Measurements from ENCODE around the gene IDH3G.
"Not testable (repeated sequence)": the region's sequence is repeated elsewhere in the genome, so short reads cannot be mapped to it uniquely, and the experiment has no call there.

The IDH3G gene

DNA sequence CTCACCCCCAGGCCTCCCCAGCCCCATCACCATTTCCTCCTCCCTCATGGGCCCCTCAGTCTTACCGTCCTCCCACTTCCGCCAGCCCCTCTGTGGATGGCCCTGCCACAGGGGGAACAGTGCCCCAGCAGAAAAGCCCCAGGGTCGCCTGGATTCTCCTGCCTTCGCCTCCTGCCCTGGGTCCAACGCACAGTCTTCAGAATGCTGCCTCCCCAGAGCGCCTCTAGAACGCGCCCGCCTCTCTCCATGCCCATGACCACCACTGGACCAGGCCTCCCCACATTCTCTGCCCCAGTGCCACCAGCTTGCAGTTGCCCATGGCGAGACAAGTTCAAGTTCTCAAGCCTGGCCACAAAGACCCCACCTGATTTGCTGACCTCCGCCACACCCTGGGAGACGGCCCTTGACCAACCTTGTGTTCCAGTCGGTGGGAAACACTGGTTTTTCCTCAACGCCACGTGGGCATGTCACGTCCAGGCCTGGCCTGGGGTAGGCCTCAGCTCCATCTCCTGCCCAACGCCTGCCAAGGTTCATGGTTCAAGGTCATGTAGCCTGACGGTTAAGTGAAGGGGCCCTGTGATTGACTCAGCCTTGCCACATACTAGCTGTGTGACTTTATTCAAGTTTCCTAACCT lies 30.8 kb downstream of the IDH3G start:
- no peak for DNase-seq (ENCODE audit: low spot score)

DNA sequence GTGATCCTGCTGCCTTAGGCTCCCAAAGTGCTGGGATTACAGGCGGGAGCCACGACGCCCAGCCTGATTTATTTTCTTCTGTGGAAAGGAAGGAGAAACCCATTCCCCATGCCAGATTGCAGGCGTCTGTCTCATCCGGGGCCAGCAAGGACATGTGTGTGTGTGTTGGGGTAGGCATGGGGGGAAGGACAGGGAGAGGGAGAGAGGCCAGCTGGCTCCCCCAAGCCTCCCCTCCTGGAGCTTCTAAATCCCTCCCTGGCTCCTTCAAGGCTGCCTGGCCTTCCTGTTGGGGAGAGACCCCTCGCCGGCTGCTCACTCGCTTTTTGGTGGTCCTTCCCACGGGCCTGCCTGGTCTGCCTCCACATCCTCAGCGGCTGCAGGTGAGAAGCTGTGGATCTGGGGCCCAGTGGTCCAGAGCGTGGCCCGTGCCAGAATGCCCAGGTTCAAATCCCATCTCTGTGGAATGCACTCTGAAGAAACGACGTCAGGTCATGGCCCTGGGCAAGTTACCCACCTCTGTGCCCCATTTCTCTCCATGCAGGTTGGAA lies 31.5 kb downstream of the IDH3G start:
- DNase-seq (ENCODE audit: low spot score): no peak

DNA sequence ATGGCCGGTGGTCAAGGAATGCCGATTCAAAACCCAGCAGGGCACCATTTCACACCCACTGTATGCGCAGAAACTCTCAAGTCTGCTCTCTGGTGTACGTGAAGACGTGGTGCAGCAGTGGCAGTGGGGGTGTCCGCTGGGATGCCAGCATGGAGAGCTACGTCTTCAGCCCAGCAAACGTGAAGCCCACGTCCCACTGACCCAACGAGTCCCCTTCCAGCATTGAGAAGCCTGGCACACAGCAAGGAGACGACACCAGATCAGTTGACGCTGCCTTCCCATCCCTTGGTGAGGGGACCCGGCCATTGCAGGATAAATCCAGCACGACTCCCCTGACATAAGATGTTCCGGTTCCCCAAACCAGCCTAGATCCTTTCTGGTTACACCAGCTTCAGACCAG lies 32.3 kb downstream of the IDH3G start:
- no peak for DNase-seq (ENCODE audit: low spot score)

GRCh38 chrX:153755136-153755535 lies 39.0 kb downstream of the IDH3G start:
- no peak for DNase-seq (ENCODE audit: low spot score)

DNA sequence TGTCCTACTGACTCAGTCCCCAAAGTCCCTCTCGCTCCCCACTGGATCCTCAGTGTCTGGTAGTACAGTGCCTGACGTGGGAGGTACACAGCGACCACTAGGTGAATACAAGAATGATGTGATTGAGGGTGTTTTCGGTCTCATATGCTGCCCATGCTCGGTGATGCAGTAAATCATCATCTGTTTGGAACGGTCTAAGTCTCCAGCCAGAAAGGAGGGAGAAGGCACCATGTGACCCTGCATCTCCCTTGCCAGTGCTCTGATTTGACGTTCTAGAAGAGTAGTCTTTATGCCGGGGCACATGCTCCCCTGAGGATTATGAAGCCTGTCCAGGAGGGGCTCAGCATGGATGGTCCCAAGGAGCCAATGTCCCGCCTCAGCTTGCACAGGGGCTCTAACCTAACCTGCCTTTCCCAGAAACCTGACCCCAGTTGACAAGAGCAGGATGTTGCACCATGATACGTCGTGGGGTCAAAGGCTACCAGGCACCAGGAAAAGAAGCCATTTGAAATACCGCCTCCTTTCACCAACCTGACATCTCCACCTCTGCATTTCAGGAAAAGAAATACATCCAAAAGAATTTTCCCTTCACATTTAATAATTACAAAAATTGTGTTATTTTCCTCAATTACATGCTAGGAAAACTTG lies 43.9 kb downstream of the IDH3G start:
- no peak for DNase-seq (ENCODE audit: low spot score)

- DNase-seq (ENCODE audit: low spot score): not testable (repeated sequence)
Observed at GRCh38 chrX:153749017-153749416, 45.2 kb downstream of the IDH3G start.

DNA sequence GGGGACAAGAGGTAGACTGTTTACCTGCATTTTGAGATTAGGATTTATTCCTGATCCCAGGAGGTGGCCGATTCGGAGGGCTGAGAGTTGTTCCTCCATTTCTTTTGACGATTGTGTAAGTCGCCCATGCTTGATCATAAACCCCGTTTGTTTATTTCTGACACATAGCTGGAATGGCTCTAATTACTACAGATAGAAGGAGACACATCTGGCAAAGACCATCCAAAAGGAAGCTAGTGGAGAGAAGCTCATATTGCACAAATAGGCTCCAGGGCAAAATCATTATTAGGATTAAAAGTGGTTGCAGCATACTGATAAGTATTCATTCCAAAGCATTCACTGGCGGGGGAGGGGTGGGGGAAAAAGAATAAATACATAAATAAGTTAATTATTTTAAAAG lies 47.2 kb downstream of the IDH3G start:
- DNase-seq (ENCODE audit: low spot score): not testable (repeated sequence)

DNA sequence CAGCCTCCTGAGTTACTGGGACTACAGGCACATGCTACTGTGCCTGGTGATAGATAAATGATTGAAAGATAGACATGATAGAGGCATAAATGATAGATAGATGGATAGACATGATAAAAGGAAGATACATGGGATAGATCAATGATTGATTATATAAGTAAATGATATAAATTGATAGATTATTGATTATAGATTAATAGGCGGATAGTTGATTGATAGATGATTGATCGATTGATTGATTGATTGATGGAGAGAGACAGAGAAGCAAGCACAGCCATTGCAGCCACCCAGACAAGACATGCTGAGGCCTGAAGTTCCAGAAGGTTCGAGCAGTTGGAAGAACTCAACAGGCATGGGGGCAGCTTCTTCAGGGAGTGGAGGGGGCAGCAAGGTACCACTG lies 47.8 kb downstream of the IDH3G start:
- DNase-seq (ENCODE audit: low spot score): no peak

DNA sequence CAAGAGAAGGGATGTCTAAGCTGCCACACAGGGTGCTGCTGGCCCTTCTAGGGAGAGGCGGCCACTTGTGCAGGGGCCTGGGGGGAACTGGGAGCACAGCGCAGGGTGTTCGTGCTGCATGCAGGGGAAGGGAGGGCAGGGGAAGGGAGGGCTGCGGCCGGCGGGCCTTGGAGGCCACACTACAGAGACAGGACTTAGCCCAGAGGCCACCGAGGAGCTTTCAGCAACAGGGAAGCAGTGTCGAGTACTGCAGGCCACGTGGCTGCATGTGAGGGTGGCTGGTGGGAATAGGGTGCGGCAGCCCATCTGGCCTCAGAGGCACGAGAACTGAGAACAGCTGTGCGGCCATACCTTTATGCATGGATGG lies 49.1 kb downstream of the IDH3G start:
- not testable (repeated sequence) for DNase-seq (ENCODE audit: low spot score)

- no peak for DNase-seq (ENCODE audit: low spot score)
Observed at GRCh38 chrX:153744210-153745066, 49.7 kb downstream of the IDH3G start.

DNA sequence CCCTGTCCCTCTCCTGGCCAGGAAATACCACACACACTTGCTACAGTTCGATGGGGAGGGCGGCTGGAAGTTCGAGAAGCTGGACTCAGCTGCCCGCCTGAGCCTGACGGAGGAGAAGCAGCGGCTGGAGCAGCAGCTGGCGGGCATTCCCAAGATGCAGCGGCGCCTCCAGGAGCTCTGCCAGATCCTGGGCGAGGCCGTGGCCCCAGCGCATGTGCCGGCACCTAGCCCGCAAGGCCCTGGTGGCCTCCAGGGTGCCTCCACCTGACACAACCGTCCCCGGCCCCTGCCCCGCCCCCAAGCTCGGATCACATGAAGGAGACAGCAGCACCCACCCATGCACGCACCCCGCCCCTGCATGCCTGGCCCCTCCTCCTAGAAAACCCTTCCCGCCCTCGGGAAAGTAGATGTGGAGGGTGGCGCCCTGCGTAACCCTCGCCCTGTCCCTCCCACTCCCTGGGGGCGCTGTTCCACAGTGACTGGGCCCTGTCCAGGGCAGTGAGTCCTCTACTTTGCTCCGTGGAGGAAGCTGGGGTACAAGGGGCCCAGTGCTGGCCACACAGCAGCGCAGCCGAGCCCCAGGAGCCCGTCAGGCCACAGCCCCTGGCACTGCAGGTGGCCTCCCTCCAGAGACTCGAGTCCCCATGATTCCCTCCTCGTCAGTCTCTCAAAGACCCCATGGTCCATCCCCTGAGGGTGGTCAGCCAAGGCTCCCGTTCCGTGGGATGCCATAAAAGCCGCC lies 50.5 kb downstream of the IDH3G start:
- DNase-seq (ENCODE audit: low spot score): peak; percentile 64

- not testable (repeated sequence) for DNase-seq (ENCODE audit: low spot score)
Observed at GRCh38 chrX:153742796-153743467, 51.2 kb downstream of the IDH3G start.

GRCh38 chrX:153742111-153742510 lies 52.1 kb downstream of the IDH3G start:
- DNase-seq (ENCODE audit: low spot score): not testable (repeated sequence)

GRCh38 chrX:153741446-153741845 lies 52.7 kb downstream of the IDH3G start:
- no peak for DNase-seq (ENCODE audit: low spot score)

DNA sequence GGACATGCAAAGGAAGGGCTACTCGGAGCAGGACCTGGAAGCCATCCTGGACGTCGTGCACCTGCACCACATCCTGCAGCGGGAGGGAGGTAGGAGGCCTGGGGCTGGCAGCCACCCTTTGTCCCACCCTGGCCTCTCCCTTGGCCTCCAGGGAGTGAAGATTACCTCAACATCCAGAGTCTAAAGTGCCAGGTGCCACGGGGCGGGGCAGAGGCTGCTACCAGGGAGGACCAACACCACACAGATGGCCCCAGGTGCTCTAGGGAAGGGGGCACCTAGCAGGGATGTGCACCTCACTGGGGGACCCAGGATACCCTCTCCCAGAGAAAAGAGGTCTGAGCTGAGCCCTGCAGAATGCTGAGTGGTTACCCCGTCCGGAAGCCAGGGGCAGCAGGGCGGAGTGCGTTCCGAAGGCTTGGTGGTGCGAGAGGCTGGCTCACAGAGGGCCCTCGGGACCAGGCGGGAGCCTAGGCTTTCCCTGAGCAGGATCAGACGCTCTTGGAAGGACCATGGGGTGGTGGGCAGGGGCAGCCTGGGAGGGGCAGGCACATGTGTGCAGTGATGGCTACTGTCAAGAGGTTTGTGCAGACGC lies 53.4 kb downstream of the IDH3G start:
- no peak for DNase-seq (ENCODE audit: low spot score)

DNA sequence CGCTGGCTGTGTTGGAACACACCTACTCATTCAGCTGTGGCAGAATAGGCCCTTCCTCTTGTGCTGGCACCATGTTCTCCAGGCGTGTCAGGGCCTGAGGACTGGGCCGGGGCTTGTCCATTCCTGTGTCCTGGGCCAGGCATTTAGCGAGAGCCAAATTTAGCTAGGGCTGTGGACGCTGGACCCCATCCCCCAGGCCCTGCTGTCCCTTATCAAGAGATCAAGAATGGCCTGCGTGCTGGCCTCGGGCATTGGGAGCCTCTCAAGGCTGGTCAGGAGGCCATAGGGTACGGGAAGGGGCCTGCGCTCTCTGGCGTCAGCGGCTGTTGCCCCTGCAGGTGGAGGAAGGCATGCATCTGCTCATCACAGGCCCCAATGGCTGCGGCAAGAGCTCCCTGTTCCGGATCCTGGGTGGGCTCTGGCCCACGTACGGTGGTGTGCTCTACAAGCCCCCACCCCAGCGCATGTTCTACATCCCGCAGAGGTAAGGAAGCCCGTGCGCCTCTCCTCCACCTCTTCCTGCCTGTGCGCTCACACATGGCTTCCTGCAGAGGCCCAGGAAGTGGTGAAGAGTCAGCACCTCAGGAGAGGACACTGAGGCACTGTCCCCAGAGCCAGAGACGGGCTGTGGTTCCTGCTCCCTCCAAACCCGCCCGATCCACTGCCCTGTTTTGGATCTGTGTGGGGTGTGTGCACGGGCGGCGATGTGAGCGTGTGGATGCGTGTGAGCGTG lies 54.3 kb downstream of the IDH3G start:
- DNase-seq (ENCODE audit: low spot score): no peak

DNA sequence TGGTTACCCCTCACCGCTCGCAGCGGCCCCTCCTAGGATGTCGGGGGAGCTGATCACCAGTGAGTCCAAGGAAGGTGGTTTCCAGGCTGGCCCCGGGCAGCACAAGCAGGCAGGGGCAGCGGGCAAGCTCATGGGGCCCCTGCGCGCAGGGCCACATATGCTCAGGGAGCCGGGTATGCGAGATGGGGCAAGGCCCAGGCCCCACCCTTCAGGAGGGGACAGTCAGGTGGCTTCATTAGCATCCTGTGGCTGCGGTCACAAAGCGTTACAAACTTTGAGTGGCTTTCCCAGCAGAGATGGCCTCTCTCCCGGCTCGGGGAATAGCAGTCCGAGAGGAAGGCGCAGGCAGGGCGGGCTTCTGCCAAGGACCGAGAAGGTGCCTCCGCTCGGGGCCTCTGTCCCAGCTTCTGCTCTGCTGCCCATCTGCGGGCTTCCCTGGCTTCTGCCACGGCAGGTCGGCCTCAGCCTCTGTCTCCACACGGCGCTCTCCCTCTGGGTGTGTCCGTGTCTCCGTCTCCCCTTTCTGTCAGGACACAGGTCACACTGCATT lies 56.0 kb downstream of the IDH3G start:
- no peak for DNase-seq (ENCODE audit: low spot score)

DNA sequence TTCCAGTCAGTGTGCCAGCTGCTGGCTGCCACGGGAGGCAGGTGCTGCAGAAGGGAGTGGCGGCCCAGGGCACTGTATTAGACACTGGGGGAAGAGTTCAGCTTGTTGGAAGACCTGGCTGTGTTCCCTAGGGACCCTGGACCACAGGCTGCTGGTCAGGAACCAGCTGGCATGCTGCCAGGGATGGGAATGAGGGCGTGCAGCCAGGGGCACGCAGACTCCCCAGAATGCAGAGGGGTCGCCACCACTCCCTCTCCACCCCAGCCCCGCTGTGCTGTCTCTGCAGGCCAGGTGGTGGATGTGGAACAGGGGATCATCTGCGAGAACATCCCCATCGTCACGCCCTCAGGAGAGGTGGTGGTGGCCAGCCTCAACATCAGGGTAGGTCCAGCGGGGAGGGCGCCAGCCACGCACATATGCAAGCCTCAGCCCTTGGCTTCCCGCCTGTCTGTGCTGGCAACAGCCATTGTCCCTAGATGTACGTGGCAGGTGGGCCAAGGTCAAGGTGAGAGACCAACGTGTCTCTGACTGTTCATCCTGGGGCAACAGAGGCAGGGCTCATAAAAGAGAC lies 57.2 kb downstream of the IDH3G start:
- no peak for DNase-seq (ENCODE audit: low spot score)

GRCh38 chrX:153736071-153736820 lies 57.9 kb downstream of the IDH3G start:
- no peak for DNase-seq (ENCODE audit: low spot score)
